ENCODE results near the gene DPEP3. TPM values are rescaled to one million over a fixed set of nuclear protein-coding genes. Genes with fewer than 3 reads are reported as not detected.

DPEP3 gene
- total RNA-seq, result 0.18 TPM
- long read RNA-seq, result 0 reads

- ATAC-seq, result peak in 1 of 2 donors; percentile 3
- no peak within 1 kb of the TSS for H3K27ac ChIP-seq
- no peak for DNase-seq
- TF ChIP-seq, protein P1, sequence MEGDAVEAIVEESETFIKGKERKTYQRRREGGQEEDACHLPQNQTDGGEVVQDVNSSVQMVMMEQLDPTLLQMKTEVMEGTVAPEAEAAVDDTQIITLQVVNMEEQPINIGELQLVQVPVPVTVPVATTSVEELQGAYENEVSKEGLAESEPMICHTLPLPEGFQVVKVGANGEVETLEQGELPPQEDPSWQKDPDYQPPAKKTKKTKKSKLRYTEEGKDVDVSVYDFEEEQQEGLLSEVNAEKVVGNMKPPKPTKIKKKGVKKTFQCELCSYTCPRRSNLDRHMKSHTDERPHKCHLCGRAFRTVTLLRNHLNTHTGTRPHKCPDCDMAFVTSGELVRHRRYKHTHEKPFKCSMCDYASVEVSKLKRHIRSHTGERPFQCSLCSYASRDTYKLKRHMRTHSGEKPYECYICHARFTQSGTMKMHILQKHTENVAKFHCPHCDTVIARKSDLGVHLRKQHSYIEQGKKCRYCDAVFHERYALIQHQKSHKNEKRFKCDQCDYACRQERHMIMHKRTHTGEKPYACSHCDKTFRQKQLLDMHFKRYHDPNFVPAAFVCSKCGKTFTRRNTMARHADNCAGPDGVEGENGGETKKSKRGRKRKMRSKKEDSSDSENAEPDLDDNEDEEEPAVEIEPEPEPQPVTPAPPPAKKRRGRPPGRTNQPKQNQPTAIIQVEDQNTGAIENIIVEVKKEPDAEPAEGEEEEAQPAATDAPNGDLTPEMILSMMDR (IDR thresholded peaks at IDR 0.05), result peak; percentile 9
- H3K4me1 ChIP-seq, result peaks cover 18% of the 10 kb centered on the region
- H3K27me3 ChIP-seq (ENCODE audit: low read depth), result peaks cover 6% of the 10 kb centered on the region
- H3K9me3 ChIP-seq, result no peaks in the 10 kb centered on the region
- no peaks in the 10 kb centered on the region for H3K36me3 ChIP-seq
- intact Hi-C loops (cut with DNase I), result no loop called here
- H3K4me3 ChIP-seq, result no peak within 1 kb of the TSS
Measured at GRCh38 chr16:67979955-67980678, at the start of gene DPEP3. DPEP3 (minus strand) TSS chr16:67980499; CDS start chr16:67980380, 119 bp downstream.

DNA sequence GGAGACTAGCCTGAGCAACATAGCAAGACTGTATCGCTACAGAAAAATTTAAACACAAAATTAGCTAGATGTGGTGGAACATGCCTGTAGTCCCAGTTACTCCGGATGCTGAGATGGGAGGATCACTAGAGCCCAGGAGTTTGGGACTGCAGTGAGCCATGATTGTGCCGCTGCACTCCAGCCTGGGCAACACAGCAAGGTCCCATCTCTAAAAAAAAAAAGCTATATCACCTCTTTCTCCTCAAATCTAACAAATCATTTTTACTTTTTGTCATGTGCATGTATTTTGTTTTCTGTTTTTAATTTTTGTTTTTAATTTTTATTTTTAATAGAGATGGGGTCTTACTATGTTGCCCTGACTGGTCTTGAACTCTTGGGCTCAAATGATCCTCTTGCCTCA, 48.7 kb upstream of the DPEP3 start:
- H3K27me3 ChIP-seq (ENCODE audit: low read depth), result no peaks in the 10 kb centered on the region
- intact Hi-C loops (cut with DNase I), result no loop called here
- TF ChIP-seq, protein P1 (IDR thresholded peaks at IDR 0.05), result no peak
- H3K36me3 ChIP-seq, result peaks cover 18% of the 10 kb centered on the region
- H3K4me3 ChIP-seq, result no peak overlapping the region
- peaks cover 13% of the 10 kb centered on the region for H3K4me1 ChIP-seq
- ATAC-seq (no peak), DNase-seq (no peak)
- no peak overlapping the region for H3K27ac ChIP-seq
- no peaks in the 10 kb centered on the region for H3K9me3 ChIP-seq

DNA sequence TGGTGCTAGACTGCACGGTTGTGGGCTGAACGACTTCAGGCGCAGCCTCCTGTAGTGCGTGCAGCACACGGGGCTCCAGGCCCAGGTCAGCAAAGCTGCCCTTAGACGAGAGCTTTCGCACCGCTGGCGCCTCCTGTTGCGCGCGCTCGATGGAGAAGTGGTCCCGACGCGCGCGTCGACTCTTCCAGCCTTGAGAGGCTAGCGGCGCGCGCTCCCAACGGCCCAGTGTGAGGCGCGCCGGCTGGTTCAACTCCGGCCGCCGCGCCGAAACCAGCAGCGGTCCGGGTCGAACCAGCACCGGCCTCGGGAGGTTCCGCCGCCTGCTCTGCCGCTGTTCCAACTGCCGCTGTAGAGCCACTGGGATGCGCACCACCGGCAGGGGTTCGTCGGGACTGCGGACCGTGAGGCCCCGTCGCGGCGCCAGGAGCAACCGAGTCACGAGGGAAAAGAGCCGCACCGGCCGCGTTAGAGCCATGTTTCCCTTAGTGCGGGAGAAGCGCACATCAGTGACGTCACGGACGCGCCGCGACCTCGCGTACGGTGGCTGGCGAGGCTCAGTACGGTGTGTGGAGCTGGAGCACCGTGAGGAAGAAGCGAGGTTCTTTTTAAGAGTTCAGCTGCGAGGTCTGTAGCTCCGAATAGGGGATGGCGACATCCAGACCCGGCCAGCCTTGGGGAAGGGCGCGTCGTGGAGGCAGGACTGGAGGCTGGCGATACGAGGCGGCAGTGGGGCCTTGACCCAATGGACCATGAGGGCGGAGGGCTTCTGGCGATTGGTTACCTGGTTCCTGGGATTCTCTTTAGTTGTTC, 42.6 kb upstream of the DPEP3 start, which contains the start of the genes DDX28 and DUS2:
Gene DDX28, minus strand, starts transcription at position 505 of the 810 bp plus-strand sequence. Its CDS starts 30 bp downstream, at position 475.
Gene DUS2, plus strand, starts transcription at position 557 of the 810 bp plus-strand sequence. CDS start 14,740 bp downstream, outside the sequence.
- Histone ChIP-seq H3K4me1 (peaks cover 28% of the 10 kb centered on the region), H3K9me3 (no peaks in the 10 kb centered on the region), H3K36me3 (peaks cover 23% of the 10 kb centered on the region), H3K27me3 (ENCODE audit: low read depth) (no peaks in the 10 kb centered on the region), H3K27ac (peak within 1 kb of the TSS; percentile 91), H3K4me3 (peak within 1 kb of the TSS; percentile 96)
- TF ChIP-seq, protein P1 (IDR thresholded peaks at IDR 0.05), result no peak
- DNase-seq, result peak; percentile 96
- ATAC-seq, result peak; percentile 99
- intact Hi-C loops (cut with DNase I), result no loop called here

- H3K27ac ChIP-seq, result peak overlapping the region; percentile 91
- no peaks in the 10 kb centered on the region for H3K27me3 ChIP-seq (ENCODE audit: low read depth)
- TF ChIP-seq, protein P1 (IDR thresholded peaks at IDR 0.05), result no peak
- peaks cover 17% of the 10 kb centered on the region for H3K36me3 ChIP-seq
- ATAC-seq (peak; percentile 7 to 31), DNase-seq (no peak)
- H3K9me3 ChIP-seq, result no peaks in the 10 kb centered on the region
- intact Hi-C loops (cut with DNase I), result no loop called here
- peak overlapping the region; percentile 96 for H3K4me3 ChIP-seq
- peaks cover 28% of the 10 kb centered on the region for H3K4me1 ChIP-seq
Measured at GRCh38 chr16:68022278-68022727, 42.0 kb upstream of the DPEP3 start.

DNA sequence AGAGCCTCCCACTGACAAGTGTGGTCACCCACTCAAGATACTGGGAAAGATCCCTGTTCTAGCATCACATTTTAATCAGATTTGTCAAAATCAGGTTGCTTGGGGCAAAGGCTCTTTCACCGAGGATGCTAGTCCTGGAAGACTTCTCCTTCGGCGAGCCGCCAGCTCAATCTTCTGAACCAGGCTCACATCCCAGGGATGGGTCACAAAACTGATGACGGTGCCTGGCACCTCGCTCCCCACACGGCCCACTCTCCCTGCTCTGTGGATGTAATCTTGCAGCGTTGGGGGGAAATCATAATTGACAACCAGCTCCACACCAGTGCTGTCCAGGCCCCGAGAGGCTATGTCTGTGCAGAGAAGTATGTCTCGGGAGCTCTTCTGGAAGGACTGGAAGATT, 41.2 kb upstream of the DPEP3 start:
- Histone ChIP-seq H3K4me1 (peaks cover 28% of the 10 kb centered on the region), H3K36me3 (peaks cover 12% of the 10 kb centered on the region), H3K9me3 (no peaks in the 10 kb centered on the region), H3K27ac (no peak overlapping the region), H3K4me3 (peak overlapping the region; percentile 96), H3K27me3 (ENCODE audit: low read depth) (no peaks in the 10 kb centered on the region)
- intact Hi-C loops (cut with DNase I), result no loop called here
- DNase-seq (no peak), ATAC-seq (no peak)
- TF ChIP-seq, protein P1 (IDR thresholded peaks at IDR 0.05), result no peak

All from lower lobe of right lung (tissue), 2 donors.